Thyroid gland (tissue), 4 donors: Measurements from ENCODE around the gene ITGA8. TPM values are rescaled to one million over a fixed set of nuclear protein-coding genes. Genes with fewer than 3 reads are reported as not detected.
"Not testable (repeated sequence)": the region's sequence is repeated elsewhere in the genome, so short reads cannot be mapped to it uniquely, and the experiment has no call there.

Experiments used
- DNase-seq, 2 donors: peaks; one replicate each; pipeline ENCODE4 v3.0.0-alpha.2; 2019
- H3K27ac ChIP-seq, 3 donors: fragments of 200-600 bp; sonication (generic); 1 replicate in 2 of 3; 2 replicates in 1 of 3; pipeline ENCODE4 v1.5.1; 2016 to 2019; ENCODE audit warnings: mild to moderate bottlenecking in 1 of 3, moderate library complexity in 1 of 3
- H3K27me3 ChIP-seq: fragments of 200-600 bp; sonication (generic); one replicate; pipeline ENCODE4 v1.5.1; 2019
- H3K36me3 ChIP-seq, 2 donors: fragments of 200-600 bp; sonication (generic); one replicate each; pipeline ENCODE4 v1.5.1; 2016 to 2019
- H3K4me1 ChIP-seq, 2 donors: fragments of 200-600 bp; sonication (generic); one replicate each; pipeline ENCODE4 v1.5.1; 2017 to 2019
- H3K4me3 ChIP-seq, 3 donors: fragments of 200-600 bp; sonication (generic); replicated peaks in 1 of 3; 1 replicate in 2 of 3; 2 replicates in 1 of 3; pipeline ENCODE4 v1.5.1; 2016; ENCODE audit warnings: mild to moderate bottlenecking in 1 of 3
- H3K9me3 ChIP-seq: fragments of 200-600 bp; sonication (generic); one replicate; pipeline ENCODE4 v1.5.1; 2017
- POLR2A ChIP-seq, 2 donors: fragments of 450-650 bp; IDR thresholded peaks; one replicate each; pipeline ENCODE4 v1.6.1; 2017; ENCODE audit warnings: antibody characterized with exemption in 2 of 2, mild to moderate bottlenecking in 2 of 2, moderate library complexity in 1 of 2
- WGBS, 2 donors: methylation state at CpG; one replicate each; pipeline ENCODE4 v1.1.5; 2017; 5-methylcytosine and 5-hydroxymethylcytosine counted together
- intact Hi-C: fragments of 100-400 bp; cut with DNase I; formaldehyde crosslinking; loops from one replicate; pipeline ENCODE4 v1.15.1; 2023
- total RNA-seq, 4 donors: library from RNA; depleted of rRNA; stranded (reverse); fragments of >200 nt; gene quantifications; one replicate each; pipeline ENCODE4 v1.2.3, GENCODE V29; 2016
- TF ChIP-seq, protein P1 (sequence below), 6 experiments: fragments of 200-600 bp in 3 of 6; fragments of 450-650 bp in 3 of 6; sonication (generic) in 3 of 6; IDR thresholded peaks; one replicate each; pipeline ENCODE4 v1.5.1; 2016 to 2019; ENCODE audit warnings: antibody characterized with exemption in 6 of 6, mild to moderate bottlenecking in 2 of 6, inconsistent platforms in 1 of 6, moderate library complexity in 1 of 6

ITGA8 gene
- total RNA-seq, 4 donors from 2014 or later, result 4.6 to 14.8 (median 4.9) TPM

DNA sequence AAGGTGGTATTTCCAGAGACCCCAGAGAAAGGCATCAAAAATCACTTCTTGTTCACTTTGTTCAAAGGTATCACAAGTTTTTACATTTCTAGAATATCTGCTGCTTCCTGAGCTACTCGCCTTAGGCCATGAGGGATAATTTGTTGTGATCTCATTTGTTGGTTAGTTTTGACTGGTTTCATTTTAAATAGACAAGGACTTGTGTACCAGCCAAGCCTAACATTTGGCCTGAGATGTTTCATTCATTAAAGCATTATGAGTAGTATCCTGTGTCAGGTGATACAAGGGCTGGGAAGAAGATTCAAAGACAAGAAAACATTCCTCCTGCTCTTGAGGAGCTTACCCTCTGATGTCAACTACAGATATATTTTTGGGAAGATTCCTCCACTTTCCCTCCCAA is 178.3 kb downstream of the ITGA8 start:
- Histone ChIP-seq H3K36me3 (no peaks in the 10 kb centered on the region), H3K4me1 (no peaks in the 10 kb centered on the region), H3K27ac (no peak overlapping the region), H3K27me3 (no peaks in the 10 kb centered on the region), H3K9me3 (no peaks in the 10 kb centered on the region), H3K4me3 (no peak overlapping the region)
- no peak for DNase-seq
- intact Hi-C loops, result no loop called here
- TF ChIP-seq, protein P1, sequence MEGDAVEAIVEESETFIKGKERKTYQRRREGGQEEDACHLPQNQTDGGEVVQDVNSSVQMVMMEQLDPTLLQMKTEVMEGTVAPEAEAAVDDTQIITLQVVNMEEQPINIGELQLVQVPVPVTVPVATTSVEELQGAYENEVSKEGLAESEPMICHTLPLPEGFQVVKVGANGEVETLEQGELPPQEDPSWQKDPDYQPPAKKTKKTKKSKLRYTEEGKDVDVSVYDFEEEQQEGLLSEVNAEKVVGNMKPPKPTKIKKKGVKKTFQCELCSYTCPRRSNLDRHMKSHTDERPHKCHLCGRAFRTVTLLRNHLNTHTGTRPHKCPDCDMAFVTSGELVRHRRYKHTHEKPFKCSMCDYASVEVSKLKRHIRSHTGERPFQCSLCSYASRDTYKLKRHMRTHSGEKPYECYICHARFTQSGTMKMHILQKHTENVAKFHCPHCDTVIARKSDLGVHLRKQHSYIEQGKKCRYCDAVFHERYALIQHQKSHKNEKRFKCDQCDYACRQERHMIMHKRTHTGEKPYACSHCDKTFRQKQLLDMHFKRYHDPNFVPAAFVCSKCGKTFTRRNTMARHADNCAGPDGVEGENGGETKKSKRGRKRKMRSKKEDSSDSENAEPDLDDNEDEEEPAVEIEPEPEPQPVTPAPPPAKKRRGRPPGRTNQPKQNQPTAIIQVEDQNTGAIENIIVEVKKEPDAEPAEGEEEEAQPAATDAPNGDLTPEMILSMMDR (IDR thresholded peaks at IDR 0.05), result no peak
- no peak for TF ChIP-seq POLR2A (IDR thresholded peaks at IDR 0.05)
- WGBS, 2 donors, result 81 to 97% methylated on average over 1 of the region's 1 CpG

DNA sequence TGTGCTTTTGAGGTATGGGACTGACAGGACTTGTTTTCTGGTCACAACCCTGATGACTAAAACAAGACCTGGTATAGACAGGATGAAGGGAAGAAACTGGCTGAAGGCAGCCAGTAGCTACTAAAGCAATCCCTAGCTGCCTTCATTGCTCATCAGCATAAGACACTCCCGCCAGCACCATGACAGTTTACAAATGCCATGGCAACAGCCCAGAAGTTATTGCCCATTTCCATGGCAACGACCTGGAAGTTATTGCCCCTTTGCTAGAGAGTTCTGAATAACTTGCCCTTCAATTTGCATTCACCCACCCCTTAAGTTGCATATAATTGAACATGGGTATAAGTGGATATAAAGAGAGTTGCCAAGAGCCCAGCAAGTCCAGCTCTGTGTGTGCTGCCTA is 179.0 kb downstream of the ITGA8 start:
- H3K27me3 ChIP-seq, result no peaks in the 10 kb centered on the region
- intact Hi-C loops, result no loop called here
- no peaks in the 10 kb centered on the region for H3K9me3 ChIP-seq
- H3K4me3 ChIP-seq, result no peak overlapping the region
- DNase-seq, result no peak
- H3K4me1 ChIP-seq, result no peaks in the 10 kb centered on the region
- H3K36me3 ChIP-seq, result no peaks in the 10 kb centered on the region
- no peak overlapping the region for H3K27ac ChIP-seq
- no peak for TF ChIP-seq POLR2A (IDR thresholded peaks at IDR 0.05)
- TF ChIP-seq, protein P1 (IDR thresholded peaks at IDR 0.05), result no peak
- WGBS, 2 donors, result 86 to 88% methylated on average over 2 of the region's 2 CpGs

DNA sequence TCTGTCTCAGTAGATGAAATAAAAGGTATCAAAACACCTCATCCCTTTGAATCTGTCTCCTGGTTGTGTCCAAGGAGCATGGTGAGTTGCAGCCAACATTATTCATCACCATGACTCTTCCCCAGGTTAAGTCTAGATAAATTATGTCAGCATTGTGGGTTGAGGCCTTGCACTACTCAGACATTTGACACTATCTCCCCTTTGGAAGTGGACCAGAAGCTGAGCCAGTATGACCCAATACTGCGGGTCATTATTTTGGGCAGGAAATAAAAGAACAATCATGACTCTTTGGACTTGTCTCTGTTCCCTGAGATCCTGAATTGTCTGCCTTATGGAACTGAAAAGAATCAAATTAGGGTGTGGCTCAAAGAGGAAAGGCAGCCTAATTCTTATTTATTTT is 180.5 kb downstream of the ITGA8 start:
- TF ChIP-seq POLR2A (IDR thresholded peaks at IDR 0.05), result no peak
- TF ChIP-seq, protein P1 (IDR thresholded peaks at IDR 0.05), result no peak

DNA sequence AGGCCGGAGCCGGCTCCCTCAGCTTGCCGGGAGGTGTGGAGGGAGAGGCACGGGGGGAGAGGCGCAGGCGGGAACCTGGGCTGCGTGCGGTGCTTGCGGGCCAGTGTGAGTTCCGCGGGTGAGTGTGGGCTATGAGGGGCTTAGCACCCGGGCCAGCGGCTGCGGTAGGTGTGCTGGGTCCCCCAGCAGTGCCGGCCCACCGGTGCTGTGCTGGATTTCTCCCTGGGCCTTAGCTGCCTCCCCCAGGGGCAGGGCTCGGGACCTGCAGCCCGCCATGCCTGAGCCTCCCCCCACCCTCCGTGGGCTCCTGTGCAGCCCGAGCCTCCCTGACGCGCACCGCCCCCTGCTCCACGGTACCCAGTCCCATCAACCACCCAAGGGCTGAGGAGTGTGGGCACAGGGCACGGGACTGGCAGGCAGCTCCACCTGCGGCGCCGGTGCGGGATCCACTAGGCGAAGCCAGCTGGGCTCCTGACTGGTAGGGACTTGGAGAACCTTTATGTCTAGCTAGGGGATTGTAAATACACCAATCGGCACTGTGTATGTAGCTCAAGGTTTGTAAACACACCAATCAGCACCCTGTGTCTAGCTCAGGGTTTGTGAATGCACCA is 184.7 kb downstream of the ITGA8 start:
- H3K36me3 ChIP-seq, H3K9me3 ChIP-seq, H3K4me3 ChIP-seq, DNase-seq, intact Hi-C loops, H3K27ac ChIP-seq, H3K27me3 ChIP-seq, H3K4me1 ChIP-seq: not testable (repeated sequence)
- WGBS, 2 donors, result 95 to 98% methylated on average over 21 to 28 of the region's 31 CpGs

More for the DNA sequence above, 180.5 kb downstream of the ITGA8 start:
- Histone ChIP-seq H3K27me3 (no peaks in the 10 kb centered on the region), H3K4me1 (no peaks in the 10 kb centered on the region), H3K27ac (no peak overlapping the region), H3K4me3 (no peak overlapping the region), H3K9me3 (no peaks in the 10 kb centered on the region), H3K36me3 (no peaks in the 10 kb centered on the region)
- DNase-seq, result no peak
- intact Hi-C loops, result no loop called here
- WGBS, 2 donors, result 59 to 85% methylated on average over 1 of the region's 1 CpG

DNA sequence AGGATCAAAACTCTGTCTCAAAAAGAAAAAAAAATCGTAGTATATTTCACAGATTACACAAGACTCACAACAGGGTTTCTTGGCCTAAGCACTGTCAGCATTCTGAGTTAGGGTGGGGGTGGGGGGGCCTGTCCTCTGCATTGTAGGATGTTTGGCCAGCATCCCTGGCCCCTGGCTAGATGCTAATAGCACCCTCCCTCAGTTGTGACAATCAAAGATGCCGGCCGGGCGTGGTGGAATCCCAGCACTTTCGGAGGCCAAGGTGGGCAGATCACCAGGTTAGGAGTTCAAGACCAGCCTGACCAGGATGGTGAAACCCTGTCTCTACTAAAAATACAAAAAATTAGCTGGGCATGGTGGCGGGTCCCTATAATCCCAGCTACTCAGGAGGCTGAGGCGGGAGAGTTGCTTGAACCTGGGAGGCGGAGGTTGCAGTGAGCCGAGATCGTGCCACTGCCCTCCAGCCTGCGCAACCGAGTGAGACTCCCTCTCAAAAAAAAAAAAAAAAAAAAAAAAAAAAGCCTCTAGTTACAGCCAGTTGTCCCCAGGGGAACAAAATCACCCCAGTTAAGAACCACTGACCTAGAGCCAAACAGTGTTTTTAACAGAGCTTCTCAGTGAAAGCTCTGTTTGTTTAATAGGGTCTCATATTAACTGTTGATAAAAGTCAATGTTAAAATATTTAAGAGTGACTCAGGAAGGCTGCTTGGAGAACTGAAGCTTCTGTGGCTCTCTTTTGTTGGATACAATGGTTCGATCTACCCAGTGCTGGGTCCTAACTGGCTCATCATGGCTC is 187.6 kb downstream of the ITGA8 start:
- Histone ChIP-seq H3K27ac (no peak overlapping the region), H3K27me3 (no peaks in the 10 kb centered on the region), H3K36me3 (no peaks in the 10 kb centered on the region), H3K4me1 (no peaks in the 10 kb centered on the region), H3K9me3 (no peaks in the 10 kb centered on the region), H3K4me3 (no peak overlapping the region)
- DNase-seq, result no peak
- intact Hi-C loops, result no loop called here
- 90 to 91% methylated on average over 13 of the region's 13 CpGs for WGBS, 2 donors
- TF ChIP-seq POLR2A (IDR thresholded peaks at IDR 0.05), result no peak
- TF ChIP-seq, protein P1 (IDR thresholded peaks at IDR 0.05), result no peak
